HepG2 (cell line): Measurements from ENCODE around the gene MUC4. TPM values are rescaled to one million over a fixed set of nuclear protein-coding genes. Genes with fewer than 3 reads are reported as not detected.

Source experiments
- ATAC-seq: fragments of 200-7000 bp; cut with Tn5 transposase; 3 replicates; pipeline ENCODE4 v1.9.1; 2020; ENCODE audit warnings: mild to moderate bottlenecking, moderate library complexity
- BruUV-seq: library from RNA; stranded (reverse); fragments of 400-500 nt; replicated peaks from 2 replicates; lab custom pipeline; 2021; lab: Mats Ljungman, UMichigan
- CTCF ChIA-PET: fragments of 300-600 bp; formaldehyde crosslinking; extraction: SDS; loops from one replicate; lab custom pipeline; 2021; ENCODE audit warnings: low total read pairs, inconsistent platforms, low intra/inter-chr PET ratio; lab: Yijun Ruan, JAX
- POLR2A ChIA-PET: fragments of 350-600 bp; sonication (Branson Sonifier 250); formaldehyde crosslinking; loops from one replicate; lab custom pipeline; 2020; ENCODE audit warnings: antibody characterized with exemption, inconsistent platforms; lab: Yijun Ruan, JAX
- DNase-seq: peaks from one replicate; pipeline ENCODE4 v3.0.0-alpha.2; 2015; ENCODE audit warnings: low spot score
- FAIRE-seq: peaks from 3 replicates; lab custom pipeline; 2011; peaks lifted over from hg19 to GRCh38; lab: Jason Lieb, UNC
- H2AFZ ChIP-seq: one replicate; pipeline ENCODE4 v1.6.1; 2011; ENCODE audit warnings: low read length, inconsistent platforms
- H3K27ac ChIP-seq: fragments of 300-600 bp; 3 replicates; pipeline ENCODE4 v1.8.0; 2011; ENCODE audit warnings: mixed run types, mild to moderate bottlenecking, mixed read lengths, low read length, inconsistent platforms; ENCODE audit not compliant: insufficient read depth; ENCODE audit errors: extremely low read length
- H3K27me3 ChIP-seq, 2 experiments: fragments of 200-600 bp in 1 of 2; 2 replicates in 1 of 2; 3 replicates in 1 of 2; pipeline versions ENCODE4 v1.6.0 to v1.8.0; 2011; ENCODE audit warnings: low read length in 2 of 2, mild to moderate bottlenecking in 2 of 2, moderate library complexity in 2 of 2, inconsistent platforms in 1 of 2; ENCODE audit not compliant: insufficient read depth in 2 of 2, control insufficient read depth in 1 of 2
- H3K36me3 ChIP-seq, 2 experiments: fragments of 200-600 bp in 1 of 2; replicated peaks in 1 of 2; 2 replicates in 1 of 2; 3 replicates in 1 of 2; pipeline versions ENCODE4 v1.5.1 to v1.8.0; 2011; ENCODE audit warnings: low read length in 2 of 2, inconsistent platforms in 1 of 2; ENCODE audit not compliant: insufficient read depth in 2 of 2, control insufficient read depth in 1 of 2
- H3K4me1 ChIP-seq: 2 replicates; pipeline ENCODE4 v1.5.1; 2012; ENCODE audit warnings: low read length, inconsistent platforms; ENCODE audit not compliant: insufficient read depth
- H3K4me2 ChIP-seq: 2 replicates; pipeline ENCODE4 v1.6.0; 2011; ENCODE audit warnings: low read depth, low read length, inconsistent platforms
- H3K4me3 ChIP-seq, 3 experiments: fragments of 200-600 bp in 1 of 3; sonication (generic), shearing (Covaris generic) in 1 of 3; replicated peaks in 1 of 3; 2 replicates each; pipeline ENCODE4 v1.5.1; 2011 to 2016; ENCODE audit warnings: low read length in 3 of 3, inconsistent platforms in 2 of 3, low read depth in 2 of 3, mild to moderate bottlenecking in 2 of 3, control low read depth in 1 of 3, mixed read lengths in 1 of 3; ENCODE audit not compliant: insufficient read depth in 1 of 3
- H3K79me2 ChIP-seq: one replicate; pipeline ENCODE4 v1.6.1; 2011; ENCODE audit warnings: low read length, inconsistent platforms; ENCODE audit not compliant: insufficient read depth
- H3K9ac ChIP-seq: 2 replicates; pipeline ENCODE4 v1.6.0; 2011; ENCODE audit warnings: mild to moderate bottlenecking, low read depth, low read length, inconsistent platforms; ENCODE audit not compliant: insufficient read depth
- H3K9me3 ChIP-seq: 2 replicates; pipeline ENCODE4 v1.5.1; 2012; ENCODE audit warnings: mild to moderate bottlenecking, low read length
- H4K20me1 ChIP-seq: 2 replicates; pipeline ENCODE4 v1.6.0; 2011; ENCODE audit warnings: inconsistent platforms, mild to moderate bottlenecking, low read length, moderate library complexity; ENCODE audit not compliant: insufficient read depth
- AHR ChIP-seq: IDR thresholded peaks from 2 replicates; pipeline ENCODE4 v1.6.1; 2018; ENCODE audit warnings: missing genetic modification reagents, missing compliant biosample characterization
- BRD4 ChIP-seq: sonication (generic); formaldehyde crosslinking; IDR thresholded peaks from 2 replicates; pipeline ENCODE4 v1.4.0; 2020; ENCODE audit warnings: missing genetic modification reagents
- ELF4 ChIP-seq: sonication (generic); formaldehyde crosslinking; IDR thresholded peaks from 2 replicates; pipeline ENCODE4 v1.5.0; 2020; ENCODE audit warnings: missing genetic modification reagents, mild to moderate bottlenecking, moderate library complexity, borderline replicate concordance
- NRL ChIP-seq: sonication (generic); formaldehyde crosslinking; IDR thresholded peaks from 2 replicates; pipeline ENCODE4 v1.5.0; 2020; ENCODE audit warnings: missing genetic modification reagents, mild to moderate bottlenecking, moderate library complexity, borderline replicate concordance
- TBX2 ChIP-seq: sonication (generic); formaldehyde crosslinking; IDR thresholded peaks from 2 replicates; pipeline ENCODE4 v1.5.0; 2020; ENCODE audit warnings: missing genetic modification reagents, mild to moderate bottlenecking, borderline replicate concordance
- TGIF2 ChIP-seq: IDR thresholded peaks from 2 replicates; pipeline ENCODE4 v1.6.1; 2016; ENCODE audit warnings: control low read depth, missing compliant biosample characterization
- XBP1 ChIP-seq: sonication (generic); formaldehyde crosslinking; IDR thresholded peaks from 2 replicates; pipeline ENCODE4 v1.5.0; 2020; ENCODE audit warnings: missing genetic modification reagents
- ZMYM4 ChIP-seq: sonication (generic); formaldehyde crosslinking; IDR thresholded peaks from 2 replicates; pipeline ENCODE4 v1.8.1; 2023; ENCODE audit warnings: mild to moderate bottlenecking, missing genetic modification reagents
- ZNF629 ChIP-seq: sonication (generic); formaldehyde crosslinking; conservative IDR thresholded peaks from 2 replicates; pipeline ENCODE4 v1.5.0; 2020; ENCODE audit warnings: missing genetic modification reagents
- ZNF777 ChIP-seq: sonication (generic); formaldehyde crosslinking; IDR thresholded peaks from 2 replicates; pipeline ENCODE4 v1.4.0; 2020; ENCODE audit warnings: missing genetic modification reagents
- WGBS: methylation state at CpG from one replicate; pipeline ENCODE4 v1.1.6; 2017; ENCODE audit warnings: low lambda C conversion rate; 5-methylcytosine and 5-hydroxymethylcytosine counted together
- in situ Hi-C: cut with HindIII; loops from 2 replicates; pipeline ENCODE4 v1.10.0; 2017; ENCODE audit warnings: low pct_unique_long_range_greater_than_20kb; ENCODE audit not compliant: extremely low pct_ligation_motif_present
- intact Hi-C: fragments of 100-400 bp; cut with micrococcal nuclease; formaldehyde crosslinking; loops from one replicate; pipeline ENCODE4 v1.10.0; 2022; ENCODE audit not compliant: unreplicated experiment
- polyA plus RNA-seq, 8 experiments: library from polyadenylated mRNA; depleted of rRNA in 3 of 8; stranded (reverse) in 7 of 8; unstranded in 1 of 8; fragments of >200 nt; fragmentation: Illumina TruSeq in 4 of 8; extraction: Trizol in 4 of 8; gene quantifications; 2 replicates each; pipeline versions ENCODE4 v1.2.1 to v1.2.3, GENCODE V29; 2011 to 2016; ENCODE audit warnings: low read depth in 4 of 8, missing spikeins in 1 of 8, mixed read lengths in 1 of 8; ENCODE audit not compliant: insufficient read depth in 1 of 8
- total RNA-seq, 5 experiments: library from RNA; depleted of rRNA; stranded (reverse); fragments of >200 nt; fragmentation: Illumina TruSeq; extraction: Trizol; gene quantifications; 2 replicates each; pipeline ENCODE4 v1.2.3, GENCODE V29; 2016; ENCODE audit warnings: low read depth in 1 of 5
- TF ChIP-seq, protein P1 (sequence below): sonication (generic); formaldehyde crosslinking; IDR thresholded peaks from 2 replicates; pipeline ENCODE4 v1.8.0; 2022; ENCODE audit warnings: missing genetic modification reagents, mild to moderate bottlenecking, inconsistent platforms, borderline replicate concordance
- TF ChIP-seq, protein P2 (sequence below): sonication (generic); formaldehyde crosslinking; conservative IDR thresholded peaks from 2 replicates; pipeline ENCODE4 v1.4.0; 2020; ENCODE audit warnings: mild to moderate bottlenecking, missing genetic modification reagents, moderate library complexity
- TF ChIP-seq, protein P3 (sequence below): sonication (generic); formaldehyde crosslinking; IDR thresholded peaks from 2 replicates; pipeline ENCODE4 v1.5.0; 2020; ENCODE audit warnings: missing genetic modification reagents

MUC4 gene
- total and polyA plus RNA-seq, 2 of the 13 experiments (the other 11 are each of a cell fraction or from before 2014, with no cell fraction given): not detected

DNA sequence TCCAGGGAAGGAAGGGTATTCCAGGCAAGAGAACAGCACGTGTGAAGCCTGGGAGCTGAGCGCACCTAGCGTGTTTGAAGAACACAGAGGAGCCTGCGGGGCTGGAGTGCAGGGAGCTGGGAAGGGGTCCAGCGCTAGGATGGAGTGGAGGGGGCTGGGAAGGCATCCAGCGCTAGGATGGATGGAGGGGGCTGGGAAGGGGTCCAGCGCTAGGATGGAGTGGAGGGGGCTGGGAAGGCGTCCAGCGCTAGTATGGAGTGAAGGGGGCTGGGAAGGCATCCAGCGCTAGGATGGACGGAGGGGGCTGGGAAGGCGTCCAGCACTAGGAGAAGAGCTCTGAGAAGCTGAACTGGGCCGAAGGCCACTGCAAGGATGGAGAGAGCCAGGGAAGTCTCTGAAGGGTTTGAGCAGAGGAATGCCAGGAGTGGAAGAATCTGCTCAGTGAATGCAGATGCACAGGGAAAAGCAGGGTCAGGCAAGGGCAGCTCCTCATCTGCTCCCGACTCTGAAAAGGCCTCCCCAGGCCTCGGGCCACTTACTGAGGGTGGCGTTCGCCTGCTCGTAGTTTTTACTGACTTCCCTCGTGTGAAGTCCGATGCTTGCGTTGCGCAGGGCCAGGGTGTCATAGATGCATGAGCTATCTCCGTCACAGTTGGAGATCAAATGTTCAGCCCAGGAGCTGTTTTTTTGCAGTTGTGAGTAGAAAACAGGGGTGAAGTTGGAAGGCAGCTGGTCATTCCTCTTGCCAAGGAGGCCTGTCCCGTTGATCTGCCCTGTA, 51.2 kb downstream of the MUC4 start (continued):
- TF ChIP-seq TGIF2 (no peak), ZMYM4 (no peak), ZNF629 (CRISPR knock-in tag) (no peak), NRL (CRISPR knock-in tag) (no peak)
- TF ChIP-seq, protein P1, sequence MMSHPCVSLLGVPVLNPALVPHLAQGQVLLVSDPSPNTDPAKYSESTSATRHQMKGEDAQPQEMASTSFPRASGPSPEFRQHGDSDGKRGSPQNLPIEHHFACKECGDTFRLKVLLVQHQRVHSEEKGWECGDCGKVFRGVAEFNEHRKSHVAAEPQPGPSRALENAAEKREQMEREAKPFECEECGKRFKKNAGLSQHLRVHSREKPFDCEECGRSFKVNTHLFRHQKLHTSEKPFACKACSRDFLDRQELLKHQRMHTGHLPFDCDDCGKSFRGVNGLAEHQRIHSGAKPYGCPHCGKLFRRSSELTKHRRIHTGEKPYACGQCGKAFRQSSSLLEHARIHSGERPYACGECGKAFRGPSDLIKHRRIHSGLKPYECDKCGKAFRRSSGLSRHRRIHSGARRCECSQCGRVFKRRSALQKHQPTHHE (CRISPR knock-in tag): no peak
- TF ChIP-seq, protein P2, sequence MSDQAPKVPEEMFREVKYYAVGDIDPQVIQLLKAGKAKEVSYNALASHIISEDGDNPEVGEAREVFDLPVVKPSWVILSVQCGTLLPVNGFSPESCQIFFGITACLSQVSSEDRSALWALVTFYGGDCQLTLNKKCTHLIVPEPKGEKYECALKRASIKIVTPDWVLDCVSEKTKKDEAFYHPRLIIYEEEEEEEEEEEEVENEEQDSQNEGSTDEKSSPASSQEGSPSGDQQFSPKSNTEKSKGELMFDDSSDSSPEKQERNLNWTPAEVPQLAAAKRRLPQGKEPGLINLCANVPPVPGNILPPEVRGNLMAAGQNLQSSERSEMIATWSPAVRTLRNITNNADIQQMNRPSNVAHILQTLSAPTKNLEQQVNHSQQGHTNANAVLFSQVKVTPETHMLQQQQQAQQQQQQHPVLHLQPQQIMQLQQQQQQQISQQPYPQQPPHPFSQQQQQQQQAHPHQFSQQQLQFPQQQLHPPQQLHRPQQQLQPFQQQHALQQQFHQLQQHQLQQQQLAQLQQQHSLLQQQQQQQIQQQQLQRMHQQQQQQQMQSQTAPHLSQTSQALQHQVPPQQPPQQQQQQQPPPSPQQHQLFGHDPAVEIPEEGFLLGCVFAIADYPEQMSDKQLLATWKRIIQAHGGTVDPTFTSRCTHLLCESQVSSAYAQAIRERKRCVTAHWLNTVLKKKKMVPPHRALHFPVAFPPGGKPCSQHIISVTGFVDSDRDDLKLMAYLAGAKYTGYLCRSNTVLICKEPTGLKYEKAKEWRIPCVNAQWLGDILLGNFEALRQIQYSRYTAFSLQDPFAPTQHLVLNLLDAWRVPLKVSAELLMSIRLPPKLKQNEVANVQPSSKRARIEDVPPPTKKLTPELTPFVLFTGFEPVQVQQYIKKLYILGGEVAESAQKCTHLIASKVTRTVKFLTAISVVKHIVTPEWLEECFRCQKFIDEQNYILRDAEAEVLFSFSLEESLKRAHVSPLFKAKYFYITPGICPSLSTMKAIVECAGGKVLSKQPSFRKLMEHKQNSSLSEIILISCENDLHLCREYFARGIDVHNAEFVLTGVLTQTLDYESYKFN (CRISPR knock-in tag): no peak

DNA sequence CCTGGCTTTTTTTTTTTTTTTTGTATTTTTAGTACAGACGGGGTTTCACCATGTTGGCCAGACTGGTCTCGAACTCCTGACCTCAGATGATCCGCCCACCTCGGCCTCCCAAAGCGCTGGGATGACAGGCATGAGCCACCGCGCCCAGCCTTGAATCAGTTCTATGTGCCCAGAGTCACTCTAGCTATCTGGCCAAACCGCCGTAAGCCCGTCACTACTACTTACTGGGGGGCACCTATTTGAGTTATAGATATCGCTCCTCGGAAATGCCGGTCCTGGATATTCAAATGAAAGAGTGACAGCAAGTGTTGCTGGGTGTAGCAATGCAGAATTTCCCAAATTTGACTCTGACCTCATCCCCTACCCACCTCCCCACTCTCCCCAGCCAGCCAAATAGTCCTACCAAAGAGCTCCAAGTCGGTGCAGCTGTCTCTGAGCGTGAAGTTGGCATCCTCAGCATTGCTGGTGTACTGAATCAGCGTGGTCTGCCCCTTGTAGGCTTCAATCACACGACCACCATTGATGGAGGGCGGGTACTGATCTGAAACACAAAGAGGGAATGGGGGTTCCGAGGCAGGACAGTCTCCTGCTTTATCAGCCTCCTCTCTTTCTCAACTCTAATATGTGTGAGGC, 52.9 kb downstream of the MUC4 start:
- H2AFZ ChIP-seq: no peak overlapping the region
- DNase-seq (no peak), FAIRE-seq (no peak), ATAC-seq (no peak)
- H3K36me3 ChIP-seq: no peaks in the 10 kb centered on the region
- H4K20me1 ChIP-seq: no peaks in the 10 kb centered on the region
- no peak overlapping the region for H3K4me3 ChIP-seq
- POLR2A ChIA-PET: no interaction called here
- no peak overlapping the region for H3K4me2 ChIP-seq
- H3K27me3 ChIP-seq: peaks cover 7 to 49% of the 10 kb centered on the region in 2 experiments; a peak in 4 of 5 replicates
- in situ Hi-C loops: no loop called here
- WGBS: 31% methylated on average over 19 of the region's 19 CpGs
- BruUV-seq: no TSS peak
- no peaks in the 10 kb centered on the region for H3K79me2 ChIP-seq
- H3K9ac ChIP-seq: no peak overlapping the region
- CTCF ChIA-PET: no interaction called here
- no peaks in the 10 kb centered on the region for H3K4me1 ChIP-seq
- intact Hi-C loops: no loop called here
- no peaks in the 10 kb centered on the region for H3K9me3 ChIP-seq
- no peak overlapping the region for H3K27ac ChIP-seq
- TF ChIP-seq BRD4 (no peak), AHR (CRISPR knock-in tag) (no peak), ELF4 (CRISPR knock-in tag) (no peak), ZNF777 (CRISPR knock-in tag) (no peak), XBP1 (CRISPR knock-in tag) (no peak), TBX2 (CRISPR knock-in tag) (no peak)
- TF ChIP-seq, protein P3, sequence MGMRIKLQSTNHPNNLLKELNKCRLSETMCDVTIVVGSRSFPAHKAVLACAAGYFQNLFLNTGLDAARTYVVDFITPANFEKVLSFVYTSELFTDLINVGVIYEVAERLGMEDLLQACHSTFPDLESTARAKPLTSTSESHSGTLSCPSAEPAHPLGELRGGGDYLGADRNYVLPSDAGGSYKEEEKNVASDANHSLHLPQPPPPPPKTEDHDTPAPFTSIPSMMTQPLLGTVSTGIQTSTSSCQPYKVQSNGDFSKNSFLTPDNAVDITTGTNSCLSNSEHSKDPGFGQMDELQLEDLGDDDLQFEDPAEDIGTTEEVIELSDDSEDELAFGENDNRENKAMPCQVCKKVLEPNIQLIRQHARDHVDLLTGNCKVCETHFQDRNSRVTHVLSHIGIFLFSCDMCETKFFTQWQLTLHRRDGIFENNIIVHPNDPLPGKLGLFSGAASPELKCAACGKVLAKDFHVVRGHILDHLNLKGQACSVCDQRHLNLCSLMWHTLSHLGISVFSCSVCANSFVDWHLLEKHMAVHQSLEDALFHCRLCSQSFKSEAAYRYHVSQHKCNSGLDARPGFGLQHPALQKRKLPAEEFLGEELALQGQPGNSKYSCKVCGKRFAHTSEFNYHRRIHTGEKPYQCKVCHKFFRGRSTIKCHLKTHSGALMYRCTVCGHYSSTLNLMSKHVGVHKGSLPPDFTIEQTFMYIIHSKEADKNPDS (CRISPR knock-in tag): no peak
